Mesangial cell (primary cell): ENCODE measurements around the gene IFNB1. TPM values are rescaled to one million over a fixed set of nuclear protein-coding genes. Genes with fewer than 3 reads are reported as not detected.

Source experiments
- total RNA-seq: library from RNA; depleted of rRNA; stranded (reverse); fragments of >200 nt; gene quantifications from 2 replicates; pipeline ENCODE4 v1.2.3, GENCODE V29; 2015

IFNB1 gene
- total RNA-seq: not detected in 2 replicates

DNA sequence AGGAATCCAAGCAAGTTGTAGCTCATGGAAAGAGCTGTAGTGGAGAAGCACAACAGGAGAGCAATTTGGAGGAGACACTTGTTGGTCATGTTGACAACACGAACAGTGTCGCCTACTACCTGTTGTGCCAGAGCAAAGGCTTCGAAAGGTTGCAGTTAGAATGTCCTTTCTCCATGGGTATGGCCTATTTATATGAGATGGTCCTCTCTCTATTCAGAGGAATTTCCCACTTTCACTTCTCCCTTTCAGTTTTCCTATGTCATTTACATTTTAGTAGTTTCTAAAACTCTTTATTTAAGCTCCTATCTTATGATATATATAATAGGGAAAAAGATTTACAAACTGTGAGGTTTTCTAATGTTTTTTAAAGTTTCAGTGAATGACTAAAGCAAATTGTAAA is at the start of gene IFNB1:
IFNB1 (minus strand) TSS at position 162 of the 400 bp plus-strand sequence; CDS start at position 89, 73 bp downstream.

DNA sequence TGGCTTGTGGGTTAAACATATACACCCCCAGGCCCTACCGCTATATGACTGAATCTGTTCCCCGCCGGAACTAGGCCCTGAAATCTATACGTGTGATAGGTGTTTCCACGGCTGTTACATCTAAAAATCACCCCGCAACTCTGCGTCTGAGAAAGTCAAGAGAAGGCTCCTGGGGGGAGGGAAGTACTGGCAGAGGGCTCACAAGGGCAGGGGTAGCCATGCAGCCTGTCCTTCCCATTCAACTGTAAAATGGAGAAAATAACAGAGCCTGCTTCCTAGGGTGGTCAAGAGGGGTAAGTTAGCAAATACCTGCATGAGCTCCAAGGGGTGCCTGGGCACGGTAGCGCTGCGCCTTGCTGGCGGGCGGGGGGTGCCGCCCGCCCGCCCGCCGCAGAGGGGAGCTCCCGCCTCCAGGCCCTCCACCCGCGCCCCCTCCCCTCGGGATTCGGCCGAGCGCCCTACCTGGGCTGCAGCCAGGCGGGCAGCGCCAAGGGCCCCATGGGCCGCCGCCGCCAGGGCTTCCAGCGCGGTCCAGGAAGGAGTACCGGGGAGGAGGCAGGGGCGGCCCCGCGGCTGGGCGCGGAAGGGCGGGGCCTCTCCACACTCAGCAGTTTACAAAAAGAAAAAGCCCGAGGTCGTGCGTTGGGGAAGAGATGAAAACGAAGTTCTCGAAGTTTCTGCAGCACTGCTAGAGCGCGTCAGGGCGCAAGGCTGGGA is 46.5 kb downstream of the IFNB1 start, which contains the start of gene HACD4:
HACD4 (minus strand) TSS at position 550 of the 717 bp plus-strand sequence; CDS start at position 500, 50 bp downstream.

Other genes starting within 250 kb of the IFNB1 start
- 2.1 and 2.4 TPM in 2 replicates for gene HACD4, start 46.3 kb downstream of the IFNB1 start, total RNA-seq
- gene IFNW1, start 63.9 kb upstream of the IFNB1 start, total RNA-seq: not detected in 2 replicates
- not detected in 2 replicates for gene IFNA21, start 88.7 kb upstream of the IFNB1 start, total RNA-seq
- not detected in 2 replicates for gene IFNA4, start 109.6 kb upstream of the IFNB1 start, total RNA-seq
- not detected in 2 replicates for gene IFNA7, start 124.3 kb upstream of the IFNB1 start, total RNA-seq
- gene IFNA10, start 129.2 kb upstream of the IFNB1 start, total RNA-seq: not detected in 2 replicates
- not detected in 2 replicates for gene IFNA16, start 139.4 kb upstream of the IFNB1 start, total RNA-seq
- gene IFNA17, start 150.3 kb upstream of the IFNB1 start, total RNA-seq: not detected in 2 replicates
- gene IFNA14, start 162.1 kb upstream of the IFNB1 start, total RNA-seq: not detected in 2 replicates
- not detected in 2 replicates for gene IFNA5, start 227.4 kb upstream of the IFNB1 start, total RNA-seq